Measurements from ENCODE around the gene TMEM238L. TPM values are rescaled to one million over a fixed set of nuclear protein-coding genes. Genes with fewer than 3 reads are reported as not detected.

TMEM238L gene
- total RNA-seq, 1 donor from 2014 or later: not detected

GRCh38 chr17:10773391-10773790, 30.5 kb downstream of the TMEM238L start:
- DNase-seq: peak; percentile 48

- DNase-seq: peak; percentile 73
Measured at GRCh38 chr17:10772425-10773380, 31.2 kb downstream of the TMEM238L start.

- no peak for DNase-seq
Measured at GRCh38 chr17:10771148-10771547, 32.8 kb downstream of the TMEM238L start.

- DNase-seq: no peak
Measured at GRCh38 chr17:10769840-10770239, 34.1 kb downstream of the TMEM238L start.

GRCh38 chr17:10768750-10769251, 35.1 kb downstream of the TMEM238L start:
- DNase-seq: peak; percentile 61

- no peak for DNase-seq
Measured at GRCh38 chr17:10767232-10767631, 36.7 kb downstream of the TMEM238L start.

GRCh38 chr17:10762037-10762436, 41.9 kb downstream of the TMEM238L start:
- no peak for DNase-seq

- DNase-seq: no peak
Measured at GRCh38 chr17:10761281-10761680, 42.6 kb downstream of the TMEM238L start.

- peak; percentile 50 for DNase-seq
Measured at GRCh38 chr17:10758062-10758461, 45.8 kb downstream of the TMEM238L start.

- DNase-seq: peak; percentile 56
Measured at GRCh38 chr17:10757647-10758046, 46.3 kb downstream of the TMEM238L start.

- DNase-seq: no peak
Measured at GRCh38 chr17:10757067-10757466, 46.8 kb downstream of the TMEM238L start.

- DNase-seq: peak; percentile 51
Measured at GRCh38 chr17:10756619-10757018, 47.3 kb downstream of the TMEM238L start.

- DNase-seq: no peak
Measured at GRCh38 chr17:10756185-10756584, 47.7 kb downstream of the TMEM238L start.

GRCh38 chr17:10755592-10756127, 48.2 kb downstream of the TMEM238L start:
- DNase-seq: no peak

- DNase-seq: no peak
Measured at GRCh38 chr17:10754861-10755591, 48.9 kb downstream of the TMEM238L start.

GRCh38 chr17:10754109-10754508, 49.8 kb downstream of the TMEM238L start:
- DNase-seq: no peak

- DNase-seq: no peak
Measured at GRCh38 chr17:10752696-10753095, 51.2 kb downstream of the TMEM238L start.

- no peak for DNase-seq
Measured at GRCh38 chr17:10751563-10751962, 52.3 kb downstream of the TMEM238L start.

GRCh38 chr17:10750210-10750609, 53.7 kb downstream of the TMEM238L start:
- DNase-seq: no peak

GRCh38 chr17:10748531-10749181, 55.2 kb downstream of the TMEM238L start:
- no peak for DNase-seq

GRCh38 chr17:10745231-10745630, 58.7 kb downstream of the TMEM238L start:
- no peak for DNase-seq

Data from tongue (tissue), 2 donors.